BJ (cell line): ENCODE measurements around the gene FMN1. TPM values are rescaled to one million over a fixed set of nuclear protein-coding genes. Genes with fewer than 3 reads are reported as not detected.

ENCODE experiments used
- CTCF ChIA-PET: fragments of 350-600 bp; formaldehyde crosslinking; extraction: SDS; loops from one replicate; lab custom pipeline; 2021; ENCODE audit warnings: antibody characterized with exemption, inconsistent platforms; lab: Yijun Ruan, JAX
- POLR2A ChIA-PET: fragments of 300-600 bp; sonication (Branson Sonifier 250); formaldehyde crosslinking; extraction: SDS; loops from one replicate; lab custom pipeline; 2021; ENCODE audit warnings: antibody characterized with exemption; lab: Charles Lee
- DNase-seq: peaks from one replicate; pipeline ENCODE4 v3.0.0-alpha.2; 2011; ENCODE audit warnings: low read depth
- H3K27me3 ChIP-seq: 2 replicates; pipeline ENCODE4 v1.6.0; 2011; ENCODE audit warnings: low read length; ENCODE audit not compliant: control insufficient read depth, insufficient read depth
- H3K36me3 ChIP-seq: 2 replicates; pipeline ENCODE4 v1.5.1; 2011; ENCODE audit warnings: low read length; ENCODE audit not compliant: control insufficient read depth, insufficient read depth
- H3K4me3 ChIP-seq: 2 replicates; pipeline ENCODE4 v1.5.1; 2011; ENCODE audit warnings: low read depth, mild to moderate bottlenecking, control low read depth, low read length
- CTCF ChIP-seq: IDR thresholded peaks from 2 replicates; pipeline ENCODE4 v1.5.1; 2011; ENCODE audit warnings: low read depth, mild to moderate bottlenecking, control low read depth, inconsistent platforms, low read length, moderate library complexity; ENCODE audit not compliant: insufficient read depth
- polyA plus RNA-seq: library from polyadenylated mRNA; depleted of rRNA; stranded (reverse); fragments of >200 nt; gene quantifications from 2 replicates; pipeline ENCODE4 v1.2.3, GENCODE V29; 2011

The FMN1 gene
- polyA plus RNA-seq, 1 experiment: 2.6 TPM

DNA sequence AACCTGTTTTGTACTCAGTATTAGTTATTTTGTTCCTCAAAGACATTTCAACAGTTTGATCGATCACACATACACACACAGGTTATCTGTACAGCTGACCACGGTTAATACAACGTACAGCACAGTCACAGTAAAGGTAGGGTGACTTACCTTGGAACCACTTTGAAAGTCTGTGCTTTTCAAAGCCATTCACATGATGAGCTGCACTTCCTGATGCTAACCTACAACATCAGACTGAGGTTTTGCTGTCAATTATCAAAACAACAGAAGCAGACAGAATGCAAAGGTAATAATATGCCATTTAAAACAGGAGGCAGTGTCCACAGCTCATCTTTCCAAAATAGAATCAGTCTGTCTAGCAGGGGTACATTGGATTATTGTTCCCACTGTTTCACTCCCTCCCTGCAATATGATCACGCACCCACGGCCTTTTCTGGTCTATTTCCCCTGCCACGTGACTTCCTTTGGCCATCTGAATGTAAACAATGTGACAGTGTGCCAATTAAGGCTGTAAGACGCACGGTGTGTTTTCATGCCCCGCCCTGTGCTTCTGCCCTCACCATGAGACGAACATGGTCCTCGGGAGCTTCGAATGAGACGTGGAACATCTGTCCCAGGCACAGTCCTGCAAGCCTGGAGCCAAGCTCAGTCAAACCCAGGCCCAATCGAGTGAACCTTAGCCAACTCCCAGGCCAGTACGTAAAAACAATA is 102.4 kb downstream of the FMN1 start:
- no peaks in the 10 kb centered on the region for H3K36me3 ChIP-seq
- H3K27me3 ChIP-seq: no peaks in the 10 kb centered on the region
- H3K4me3 ChIP-seq: no peak overlapping the region
- ChIA-PET POLR2A (no interaction called here), CTCF (interaction anchor here (0.8 to 14.0 kb wide), 3 partner anchors 9 to 608 kb away, joined by 3 to 289 read pairs (median 3); no protein-coding TSS in a partner anchor)
- no peak for DNase-seq
- TF ChIP-seq CTCF: no peak

DNA sequence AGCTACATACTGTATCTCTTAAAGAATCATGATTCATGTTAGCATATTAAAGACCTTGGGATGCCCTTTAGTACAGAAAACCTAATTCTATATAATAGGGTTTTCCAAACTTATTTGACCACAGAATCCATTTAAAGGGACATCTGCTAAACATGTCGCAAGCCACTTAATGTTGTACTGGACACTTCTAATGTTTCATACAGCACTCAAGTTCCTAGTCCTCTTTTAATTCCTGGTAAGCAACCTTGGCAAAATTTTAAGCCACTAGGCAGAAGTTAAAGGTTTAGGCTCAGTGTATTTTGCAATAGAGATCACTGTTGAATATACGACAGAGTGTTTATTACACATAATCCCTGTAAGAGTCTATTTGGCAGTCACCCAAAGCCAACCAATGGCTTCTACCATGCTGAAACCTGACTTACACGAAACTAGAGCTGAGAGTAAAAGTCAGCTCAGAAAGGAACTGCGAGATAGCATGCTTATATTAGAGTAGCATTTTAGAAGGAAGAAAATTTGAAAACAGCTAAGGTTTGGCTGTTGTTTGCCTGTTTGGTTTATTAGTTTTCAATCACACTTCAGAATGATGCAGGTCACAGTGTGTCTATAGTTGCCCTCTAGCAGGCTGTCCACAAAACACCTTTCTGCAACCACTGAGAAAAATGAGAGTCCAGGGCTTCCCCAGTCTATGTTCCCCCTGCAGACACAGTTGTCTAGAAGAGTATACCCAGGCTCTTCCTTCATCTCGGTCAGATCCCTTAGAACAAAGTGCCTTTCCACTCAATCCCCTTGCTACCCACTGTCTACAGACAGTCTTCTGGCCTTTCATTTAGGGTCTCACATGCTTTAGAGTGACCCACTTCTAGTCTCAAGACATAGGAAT is 104.4 kb downstream of the FMN1 start:
- Histone ChIP-seq H3K4me3 (no peak overlapping the region), H3K36me3 (no peaks in the 10 kb centered on the region), H3K27me3 (no peaks in the 10 kb centered on the region)
- DNase-seq: no peak
- TF ChIP-seq CTCF: no peak
- ChIA-PET CTCF (interaction anchor here (1.7 to 14.0 kb wide), 4 partner anchors 8 to 611 kb away, joined by 4 to 289 read pairs (median 16); no protein-coding TSS in a partner anchor), POLR2A (no interaction called here)

DNA sequence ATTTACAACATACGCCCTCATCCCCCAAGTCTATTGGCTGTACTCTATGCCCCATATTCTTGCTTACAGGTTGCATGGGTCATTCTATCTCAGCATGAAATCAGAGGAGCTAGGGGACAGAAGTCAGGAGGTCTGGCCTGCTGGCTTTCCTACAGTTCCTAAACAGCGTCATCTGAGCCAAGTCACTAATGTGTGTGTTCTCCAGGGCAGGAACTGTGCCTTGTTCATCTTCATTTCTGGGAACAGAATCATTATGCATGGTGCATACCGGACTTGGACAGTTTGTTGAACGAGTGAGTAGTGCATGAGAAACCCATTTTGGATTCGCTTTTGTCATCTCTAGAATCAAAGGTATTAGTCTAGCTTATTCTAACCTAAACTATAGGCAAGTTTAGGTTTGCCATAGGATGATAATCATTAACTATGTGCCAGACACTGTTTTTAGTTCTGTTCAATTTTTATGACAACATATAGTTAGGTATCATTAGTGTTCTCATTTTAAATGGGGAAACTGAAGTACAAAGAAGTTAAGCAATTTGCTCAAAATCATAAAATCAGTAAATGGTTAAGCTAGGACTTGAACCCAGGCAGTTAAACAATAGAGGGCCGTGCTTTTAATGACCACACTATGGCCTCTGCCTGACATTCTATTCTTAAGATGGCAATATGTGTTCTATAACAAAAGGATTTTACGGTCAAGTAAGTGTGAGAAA is 105.2 kb downstream of the FMN1 start:
- no peak overlapping the region for H3K4me3 ChIP-seq
- no peak for TF ChIP-seq CTCF

DNA sequence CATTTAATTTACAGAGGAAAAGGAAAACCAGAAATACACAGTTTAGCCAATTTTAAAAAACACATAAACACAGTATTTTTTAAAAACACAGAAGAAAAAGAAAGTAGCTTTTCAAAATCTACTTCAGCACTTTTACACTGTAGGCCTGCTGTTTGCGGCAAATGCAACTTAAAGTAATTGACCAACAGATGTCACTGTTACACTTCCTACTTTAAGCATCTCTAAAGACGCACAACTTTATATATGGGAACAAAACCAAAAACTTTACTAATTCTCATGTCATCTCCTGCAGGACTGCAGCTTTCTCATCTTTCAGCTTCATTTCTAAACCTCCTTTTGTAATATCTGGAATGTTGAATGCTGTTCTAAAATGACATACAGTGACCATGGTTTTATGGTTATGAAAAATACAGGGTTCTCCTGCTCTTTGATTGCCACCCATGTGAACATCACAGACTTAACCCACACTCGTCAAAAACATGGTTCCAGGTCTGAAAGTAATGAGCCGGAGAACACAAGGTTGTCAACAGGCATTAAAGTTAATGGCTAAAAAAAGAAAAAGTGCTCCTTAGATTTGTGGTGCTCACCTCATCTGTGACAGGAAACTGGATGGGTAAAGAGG is 107.9 kb downstream of the FMN1 start:
- DNase-seq: peak; percentile 30
- H3K4me3 ChIP-seq: no peak overlapping the region
- ChIA-PET POLR2A (no interaction called here), CTCF (interaction anchor here (0.5 to 14.0 kb wide), 24 partner anchors 9 to 614 kb away, joined by 3 to 289 read pairs (median 4); no protein-coding TSS in a partner anchor)
- H3K27me3 ChIP-seq: no peaks in the 10 kb centered on the region
- TF ChIP-seq CTCF: peak; percentile 67
- H3K36me3 ChIP-seq: no peaks in the 10 kb centered on the region

More for the DNA sequence above, 105.2 kb downstream of the FMN1 start:
- CTCF ChIA-PET: interaction anchor here (1.7 to 14.0 kb wide), 4 partner anchors 9 to 611 kb away, joined by 4 to 289 read pairs (median 16); no protein-coding TSS in a partner anchor
- POLR2A ChIA-PET: no interaction called here
- Histone ChIP-seq H3K36me3 (no peaks in the 10 kb centered on the region), H3K27me3 (no peaks in the 10 kb centered on the region)
- no peak for DNase-seq
